HEK293T (cell line): ENCODE measurements around the gene TNFRSF21.

Experiments
- ARNT ChIP-seq: fragments of 450-650 bp; IDR thresholded peaks from 2 replicates; pipeline ENCODE4 v1.6.1; 2017; ENCODE audit warnings: mild to moderate bottlenecking
- BHLHE40 ChIP-seq: fragments of 450-650 bp; IDR thresholded peaks from 2 replicates; pipeline ENCODE4 v1.6.1; 2016; ENCODE audit warnings: mild to moderate bottlenecking, moderate library complexity, borderline replicate concordance
- CTBP1 ChIP-seq: fragments of 450-650 bp; IDR thresholded peaks from 2 replicates; pipeline ENCODE4 v1.6.1; 2016; ENCODE audit warnings: borderline replicate concordance
- ELF4 ChIP-seq: fragments of 450-650 bp; IDR thresholded peaks from 2 replicates; pipeline ENCODE4 v1.6.1; 2017; ENCODE audit warnings: antibody characterized with exemption
- SUZ12 ChIP-seq: fragments of 450-650 bp; IDR thresholded peaks from 2 replicates; pipeline ENCODE4 v1.6.1; 2016; ENCODE audit warnings: mild to moderate bottlenecking

DNA sequence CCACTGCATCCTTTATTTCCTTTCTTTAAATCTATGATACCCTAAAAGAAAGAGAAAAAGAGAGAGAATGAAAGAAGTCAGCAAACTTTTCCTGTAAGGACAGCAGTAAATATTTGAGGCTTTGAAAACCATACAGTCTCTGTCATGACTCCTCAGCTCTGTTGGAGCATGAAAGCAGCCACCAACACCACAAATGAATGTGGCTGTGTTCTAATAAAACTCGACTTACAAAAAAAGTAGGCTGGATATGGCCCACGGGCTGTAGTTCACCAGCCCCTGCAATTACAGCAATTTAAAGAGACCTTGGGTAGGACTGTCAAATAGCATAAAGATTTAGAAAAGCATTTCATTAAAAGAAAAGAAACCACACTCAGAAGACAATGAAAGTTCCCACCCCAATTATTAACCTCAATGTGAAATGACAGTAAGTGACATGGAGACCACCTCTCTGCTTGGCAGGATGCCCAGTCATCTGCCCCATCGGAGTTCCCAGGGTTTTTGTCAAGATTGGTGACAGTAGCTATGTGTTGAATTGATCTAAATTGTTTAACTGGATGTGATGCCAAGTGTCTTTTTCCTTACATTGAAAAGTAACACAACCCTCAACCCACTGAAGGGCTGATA lies 50.9 kb downstream of the TNFRSF21 start:
- TF ChIP-seq BHLHE40 (no peak), SUZ12 (no peak), ELF4 (no peak), CTBP1 (no peak), ARNT (no peak)
